T-helper 2 cell (primary cell): Measurements from ENCODE around the gene AIMP1.

ENCODE experiments used
- DNase-seq, 5 experiments: peaks; one replicate each; pipeline versions ENCODE4 v3.0.0 to v3.0.0-alpha.2; 2012 to 2022
- total RNA-seq, 2 donors: gene quantifications; one replicate each; lab custom pipeline; 2026; lab: John Stamatoyannopoulos, UW

The AIMP1 gene
- 84.8 to 138 reads per million in 2 donors for total RNA-seq

DNA sequence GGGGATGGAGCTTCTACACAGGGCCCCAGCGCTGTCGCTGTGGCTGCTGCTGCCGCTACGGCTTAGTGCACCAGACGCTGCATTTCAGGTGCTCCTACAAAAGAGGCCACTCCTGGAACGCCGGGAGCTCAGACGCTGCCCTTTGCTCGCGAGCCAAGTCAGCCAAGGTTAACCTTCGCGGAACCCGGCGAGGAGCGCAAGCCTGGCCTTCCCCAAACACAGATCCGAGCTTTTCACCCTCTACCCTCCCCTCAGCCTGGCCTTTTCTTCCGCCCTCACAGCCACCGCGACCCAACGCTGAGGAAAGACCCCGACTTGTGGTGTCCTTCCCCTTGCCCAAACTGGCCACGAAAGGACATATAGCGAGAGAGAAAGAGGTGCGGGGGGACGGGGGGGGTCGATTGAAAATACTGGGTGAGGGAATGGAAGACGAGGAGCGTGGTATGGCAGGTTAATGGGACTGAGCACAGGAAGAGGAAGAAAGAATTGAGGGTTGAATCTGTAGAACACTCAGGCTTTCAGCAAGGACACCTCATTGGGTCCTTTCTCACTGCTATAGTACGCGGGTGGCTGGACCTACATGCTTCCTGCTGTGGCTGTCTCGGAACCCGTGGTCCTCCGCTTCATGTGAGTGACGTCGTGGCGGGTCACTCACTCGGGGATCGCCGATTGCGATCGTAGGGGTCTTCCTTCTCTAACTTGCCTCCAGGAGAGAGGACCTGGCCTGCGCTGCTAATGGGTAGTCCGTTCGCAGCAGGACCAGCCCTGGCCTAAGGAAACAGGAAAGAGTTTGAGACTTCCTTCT lies at the start of gene AIMP1, which contains the start of gene TBCK:
AIMP1 (plus strand) TSS at position 583 of the 805 bp plus-strand sequence. CDS start 8,460 bp downstream, outside the sequence.
TBCK (minus strand) TSS at position 242 of the 805 bp plus-strand sequence. CDS start 7,249 bp downstream, outside the sequence.
- peak; percentile 62 to 94 (median 82) for DNase-seq

DNA sequence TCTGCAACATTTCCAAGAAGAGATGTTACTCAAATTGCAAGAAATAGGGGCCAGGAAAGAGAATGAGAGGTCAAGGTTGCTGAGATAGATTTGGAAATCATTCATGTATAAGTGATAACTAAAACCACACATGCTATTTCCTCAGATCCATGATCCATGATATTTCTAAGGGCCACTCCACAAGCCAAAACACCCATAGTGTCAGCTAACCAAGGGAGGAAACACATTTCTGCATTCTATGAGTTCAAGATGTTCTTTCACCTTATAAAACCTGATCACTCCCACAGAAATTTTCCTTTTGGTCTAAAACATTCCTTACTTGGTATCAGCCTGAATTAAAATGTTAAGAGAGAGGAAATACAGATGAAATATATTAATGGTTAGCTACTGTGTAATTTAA lies 47.6 kb upstream of the AIMP1 start:
- no peak for DNase-seq

DNA sequence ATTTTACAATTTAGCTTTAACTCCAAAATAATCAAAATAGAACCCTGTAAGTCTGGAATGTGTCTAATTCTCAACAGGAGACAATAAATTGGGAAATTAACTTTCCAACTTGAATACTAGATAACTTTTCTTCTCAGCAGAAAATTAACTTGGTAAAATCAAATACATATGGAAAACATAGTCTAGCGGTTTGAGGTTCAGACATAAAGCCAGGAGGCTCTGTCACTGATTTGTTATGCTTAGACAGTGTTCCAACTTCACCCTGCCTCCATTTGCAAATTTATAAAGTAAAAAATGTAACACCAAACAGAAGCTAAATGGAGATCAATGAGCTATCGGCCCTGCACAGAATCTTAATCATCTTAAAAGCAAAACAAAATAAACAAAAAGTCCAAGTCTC lies 46.6 kb upstream of the AIMP1 start:
- DNase-seq = no peak

DNA sequence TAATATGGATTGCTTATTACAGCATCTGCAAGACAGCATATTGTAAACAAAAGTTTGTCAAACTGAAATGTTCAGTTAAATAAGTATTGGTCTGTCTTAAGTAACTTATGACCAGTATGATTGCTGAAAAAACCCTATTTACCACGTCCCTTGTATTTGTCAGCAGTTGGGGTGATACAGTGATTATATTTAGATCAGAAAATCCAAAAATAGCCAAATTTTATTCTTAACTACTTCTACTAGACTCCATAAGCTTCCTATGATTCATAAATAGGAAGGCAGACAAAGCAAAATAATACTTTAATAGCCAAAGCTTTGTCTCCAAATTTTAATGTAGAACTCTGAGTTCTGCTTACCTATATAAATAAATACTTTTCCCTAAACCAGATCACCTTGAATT lies 45.6 kb upstream of the AIMP1 start:
- DNase-seq = no peak

DNA sequence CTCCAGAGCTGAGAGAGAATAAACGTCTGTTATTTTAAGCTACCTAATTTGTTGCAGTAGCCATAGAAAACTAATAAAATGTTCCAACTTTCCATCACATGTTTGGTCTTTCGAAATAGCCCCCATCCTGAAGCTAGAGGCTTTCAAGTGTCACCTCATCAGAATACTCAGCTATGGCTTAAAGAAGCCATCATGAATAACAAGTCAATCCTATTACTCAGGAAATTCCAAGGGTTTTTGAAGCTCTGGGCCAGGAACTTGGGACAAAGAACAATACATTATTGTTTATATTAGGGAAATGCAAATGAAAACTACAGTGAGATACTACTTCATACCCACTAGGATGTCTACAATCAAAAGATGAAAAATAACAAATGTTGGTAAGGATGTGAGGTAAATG lies 42.5 kb upstream of the AIMP1 start:
- no peak for DNase-seq

DNA sequence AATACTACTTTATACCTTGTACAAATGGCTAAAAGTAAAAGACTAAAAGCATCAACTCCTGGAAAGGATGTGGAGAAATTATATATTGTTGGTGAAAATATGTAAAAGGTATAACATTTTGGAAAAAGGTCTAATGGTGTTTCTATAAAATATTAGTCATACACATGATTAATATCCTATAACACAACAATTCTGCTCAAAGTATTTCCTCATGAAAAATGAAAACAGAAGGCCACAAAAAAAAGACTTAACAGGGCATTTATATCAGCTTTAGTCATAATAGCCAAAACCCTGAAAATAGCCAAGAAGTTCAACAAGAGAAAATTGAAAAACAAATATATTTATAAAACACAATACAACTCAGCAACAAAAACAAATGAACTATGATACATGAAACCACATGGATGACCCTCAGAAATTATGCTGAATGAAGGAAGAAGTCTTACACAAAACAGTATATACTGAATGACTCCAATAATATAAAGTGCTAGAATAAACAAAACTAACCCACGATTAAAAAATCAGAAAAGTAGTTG lies 39.1 kb upstream of the AIMP1 start:
- no peak for DNase-seq

DNA sequence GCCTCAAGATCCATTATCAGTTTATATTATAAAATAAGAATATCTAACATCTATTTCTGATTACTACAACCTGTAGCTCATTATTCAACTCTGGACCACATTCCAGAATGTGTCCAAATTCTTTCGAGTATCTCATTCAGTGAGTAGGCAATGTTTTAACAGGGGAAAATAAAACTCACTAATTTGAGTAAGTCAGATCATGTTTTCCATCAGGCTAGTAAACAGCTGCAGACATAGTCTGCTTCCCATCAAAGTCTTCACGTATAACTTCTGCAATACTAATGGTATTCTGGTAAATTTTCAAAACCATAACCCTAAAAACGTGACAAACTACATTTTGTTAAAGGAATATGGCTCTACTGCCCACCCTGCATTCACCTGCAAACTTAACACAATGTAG lies 32.1 kb upstream of the AIMP1 start:
- no peak for DNase-seq

DNA sequence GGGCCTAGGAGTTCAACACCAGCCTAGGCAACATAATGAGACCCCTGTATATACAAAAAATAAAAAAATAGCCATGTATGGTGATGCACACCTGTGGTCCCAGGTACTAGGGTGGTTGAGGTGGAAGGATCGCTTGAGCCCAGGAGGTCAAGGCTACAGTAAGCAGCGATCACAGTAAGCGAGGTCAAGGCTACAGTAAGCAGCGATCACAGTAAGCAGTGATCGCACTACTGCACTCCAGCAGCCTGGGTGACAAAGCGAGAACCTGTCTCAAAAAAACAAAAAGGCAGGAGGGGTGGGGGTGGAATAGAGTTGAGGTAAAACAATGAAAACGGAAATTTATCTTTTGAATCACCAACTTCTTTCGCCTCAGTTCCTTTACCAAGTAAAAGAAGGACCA lies 29.7 kb upstream of the AIMP1 start:
- DNase-seq = no peak

DNA sequence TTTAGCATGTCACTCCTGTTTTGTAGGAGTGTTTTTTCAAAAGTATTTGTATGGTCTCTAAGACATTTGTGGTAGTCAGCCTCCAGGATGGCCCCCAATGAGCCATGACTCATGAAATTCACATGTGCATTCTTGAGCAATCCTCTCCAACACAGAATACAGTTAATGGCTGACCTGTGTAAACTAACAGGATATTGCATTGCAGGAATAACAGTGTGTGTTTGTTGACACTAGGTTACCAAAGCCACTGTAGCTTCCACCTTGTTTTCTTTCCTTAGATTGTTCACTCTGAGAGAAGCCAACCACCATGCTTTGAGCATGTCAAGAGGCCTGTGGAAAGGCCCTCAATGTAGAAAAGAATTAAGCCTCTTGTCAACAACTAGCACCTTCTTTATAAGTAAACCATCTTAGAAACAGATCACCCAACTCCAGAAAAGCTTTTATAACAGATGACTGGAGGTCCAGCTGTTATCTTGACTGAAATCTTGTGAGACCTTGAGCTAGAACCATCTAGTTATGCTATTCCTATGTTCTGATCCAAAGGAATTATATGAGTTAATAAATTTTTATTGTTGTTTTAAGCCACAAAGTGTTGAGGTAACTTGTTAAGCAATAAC lies 28.9 kb upstream of the AIMP1 start:
- DNase-seq = no peak

DNA sequence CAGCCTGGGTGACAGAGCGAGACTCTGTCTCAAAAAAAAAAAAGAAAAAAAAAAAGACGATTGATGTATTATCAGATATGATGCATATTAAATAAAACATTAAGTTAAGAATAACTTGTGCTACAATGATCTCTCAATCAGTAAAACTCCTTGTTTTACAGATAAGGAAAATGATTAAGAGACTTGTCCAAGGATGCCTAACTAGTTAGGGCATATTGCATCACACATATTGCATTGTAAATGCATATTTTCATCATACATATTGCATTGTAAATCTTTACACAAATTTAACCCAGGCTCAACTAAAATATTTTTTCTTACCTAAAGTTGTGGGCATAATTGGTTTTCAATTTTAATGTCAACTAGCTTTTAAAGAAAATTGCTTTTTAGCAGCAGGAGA lies 26.6 kb upstream of the AIMP1 start:
- DNase-seq = no peak

DNA sequence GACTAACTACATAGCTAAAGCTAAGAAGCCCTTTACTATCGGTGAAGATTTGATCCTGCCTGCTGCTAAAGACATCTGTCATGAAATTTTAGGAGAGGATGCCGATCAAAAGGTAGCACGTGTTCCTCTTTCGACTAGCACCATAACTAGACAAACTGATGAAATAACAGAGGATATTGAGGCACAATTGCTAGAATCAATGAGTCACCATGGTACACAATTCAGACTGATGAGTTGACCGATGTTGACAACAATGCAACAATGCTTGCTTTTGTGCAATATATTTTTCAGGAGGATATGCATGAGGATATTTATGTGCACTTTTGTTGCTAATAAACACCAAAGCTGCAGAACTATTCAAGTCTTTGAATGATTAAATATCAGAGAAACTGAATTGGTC lies 24.7 kb upstream of the AIMP1 start:
- DNase-seq = no peak

DNA sequence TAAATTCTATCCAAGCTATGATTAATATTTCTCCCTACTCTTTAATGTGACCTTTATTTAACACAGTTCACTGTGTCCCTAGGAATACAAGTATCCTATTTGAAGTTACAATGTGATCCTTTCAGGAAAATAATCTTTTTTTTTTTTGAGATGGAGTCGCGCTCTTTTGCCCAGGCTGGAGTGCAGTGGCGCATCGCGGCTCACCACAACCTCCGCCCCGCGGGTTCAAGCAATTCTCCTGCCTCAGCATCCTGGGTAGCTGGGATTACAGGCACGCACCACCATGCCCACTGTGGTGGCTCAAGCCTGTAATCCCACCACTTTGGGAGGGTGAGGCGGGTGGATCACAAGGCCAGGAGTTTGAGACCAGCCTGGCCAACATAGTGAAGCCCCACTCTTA lies 22.3 kb upstream of the AIMP1 start:
- no peak for DNase-seq

DNA sequence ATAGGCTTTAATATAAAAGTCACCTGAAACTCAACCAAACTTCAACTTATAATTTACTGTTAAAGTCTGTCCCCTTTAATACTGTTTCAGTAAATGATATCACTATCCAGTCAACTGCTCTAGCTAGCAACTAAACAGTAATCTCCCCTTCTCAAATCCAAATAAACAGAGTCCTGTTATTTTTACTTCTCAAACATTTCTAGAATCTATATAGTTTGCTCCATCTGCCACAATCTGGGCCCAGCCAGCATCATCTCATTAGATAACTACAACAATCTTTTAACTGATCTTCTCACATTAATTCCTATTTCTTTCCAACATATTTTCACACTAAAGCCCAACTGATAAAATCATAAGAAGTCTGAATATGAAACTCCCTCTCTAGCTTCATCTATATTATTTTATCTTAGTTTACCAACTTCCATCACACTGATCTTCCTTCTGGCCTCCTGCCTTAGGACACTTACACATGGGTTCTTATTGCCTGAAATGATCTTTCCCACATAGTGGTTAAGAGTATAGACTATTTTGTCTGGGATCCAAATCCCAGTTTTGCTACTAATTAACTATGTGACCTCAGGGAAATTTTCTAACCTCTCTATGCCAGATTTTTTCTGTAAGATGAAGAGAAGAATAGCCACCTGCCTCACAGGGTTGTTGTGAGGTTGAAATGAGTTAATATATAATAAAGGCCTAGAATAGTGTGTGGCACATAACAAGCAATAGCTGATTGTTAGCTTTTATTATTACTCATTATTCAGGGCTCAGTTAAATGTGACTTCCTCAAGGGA lies 18.9 kb upstream of the AIMP1 start:
- DNase-seq = no peak

DNA sequence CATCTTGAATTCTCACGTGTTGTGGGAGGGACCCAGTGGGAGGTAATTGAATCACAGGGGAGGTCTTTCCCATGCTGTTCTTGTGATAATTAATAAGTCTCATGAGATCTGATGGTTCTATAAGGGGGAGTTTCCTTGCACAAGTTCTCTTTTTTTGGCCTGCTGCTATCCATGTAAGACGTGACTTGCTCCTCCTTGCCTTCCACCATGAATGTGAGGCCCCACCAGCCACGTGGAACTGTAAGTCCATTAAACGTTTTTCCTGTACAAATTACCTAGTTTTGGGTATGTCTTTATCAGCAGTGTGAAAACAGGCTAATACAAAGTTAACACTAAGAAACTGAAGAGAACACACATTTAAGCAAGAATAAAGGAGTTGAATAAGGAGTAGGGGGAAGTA lies 16.4 kb upstream of the AIMP1 start:
- no peak for DNase-seq

DNA sequence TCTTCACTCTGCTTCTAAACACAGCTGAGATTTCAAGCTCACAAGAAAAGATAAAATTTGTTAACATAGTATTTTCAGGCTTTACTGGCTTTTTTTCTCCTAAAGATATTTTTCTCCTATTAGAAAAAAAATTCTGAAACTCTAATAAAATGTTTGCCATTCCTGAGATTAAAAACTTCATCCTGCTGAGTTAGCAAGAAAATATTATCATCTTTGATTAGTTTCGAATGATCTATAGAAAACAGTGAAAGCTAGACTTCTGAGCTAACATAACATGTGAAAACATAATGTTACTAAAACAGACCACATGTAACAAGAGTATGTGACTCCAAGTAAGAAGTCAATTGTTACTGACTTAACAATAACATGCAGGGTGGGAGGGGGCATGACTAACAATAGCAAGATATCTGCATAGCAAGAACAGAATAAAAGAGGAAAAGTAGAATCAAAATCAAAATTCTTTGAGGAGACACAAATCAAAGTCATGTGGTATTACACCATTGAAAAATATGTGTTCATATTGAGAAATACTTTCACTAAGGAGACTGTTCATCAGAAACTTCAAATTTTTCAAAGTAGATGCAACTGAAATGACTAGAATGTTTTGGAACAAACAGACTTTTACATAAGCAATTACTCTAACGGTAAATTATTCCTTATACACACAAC lies 14.8 kb upstream of the AIMP1 start:
- no peak for DNase-seq

DNA sequence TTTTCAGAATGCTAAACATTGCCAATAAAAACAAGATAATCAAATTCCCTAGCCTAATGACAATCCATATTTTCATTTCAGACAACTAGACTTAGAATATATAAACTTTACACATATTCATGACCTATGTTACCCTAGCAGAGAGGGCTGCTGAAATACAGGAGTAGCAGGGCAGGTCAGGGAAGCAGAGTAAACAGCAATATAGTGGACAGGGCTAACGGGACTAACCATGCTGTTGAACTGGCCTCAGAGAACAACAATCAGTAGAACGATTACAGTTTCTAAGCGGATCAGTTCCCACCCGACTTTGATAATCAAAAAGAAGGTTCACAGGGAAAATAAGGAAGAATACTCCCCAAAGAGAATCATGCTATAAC lies 14.3 kb upstream of the AIMP1 start:
- DNase-seq = no peak

DNA sequence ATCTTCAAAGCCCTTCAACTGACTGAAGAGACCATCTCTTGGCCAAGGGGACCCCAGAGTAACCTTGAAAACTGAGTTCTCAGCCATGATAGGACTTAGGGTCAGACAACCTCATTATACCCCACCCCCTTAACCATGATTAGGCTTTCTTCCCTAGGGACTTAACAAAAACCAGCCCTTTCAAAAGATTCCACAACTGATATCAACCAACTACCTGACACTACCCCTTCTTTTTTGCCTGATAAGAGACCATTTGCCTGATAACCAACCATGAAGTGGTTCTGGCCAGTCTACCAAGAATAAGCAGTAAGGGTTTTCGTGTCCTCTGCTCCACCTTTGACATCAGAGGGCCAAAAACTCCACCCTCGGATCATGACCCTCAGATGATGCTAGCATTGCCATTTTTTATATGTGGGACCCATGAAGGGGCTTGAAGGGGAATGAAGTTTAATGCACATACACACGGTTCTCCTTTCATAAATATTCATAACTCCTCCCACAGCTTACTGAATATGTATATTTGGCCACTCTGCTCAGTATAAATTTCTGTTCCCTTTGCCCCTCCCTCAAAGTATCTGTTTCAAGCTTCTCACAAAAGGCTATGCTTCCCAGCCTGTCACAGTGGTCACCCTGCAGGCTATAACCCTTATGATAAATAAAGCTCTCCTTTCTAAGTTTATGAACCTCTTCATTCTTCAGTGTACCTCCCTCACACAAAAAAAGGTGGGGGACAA lies 12.6 kb upstream of the AIMP1 start:
- DNase-seq = no peak

DNA sequence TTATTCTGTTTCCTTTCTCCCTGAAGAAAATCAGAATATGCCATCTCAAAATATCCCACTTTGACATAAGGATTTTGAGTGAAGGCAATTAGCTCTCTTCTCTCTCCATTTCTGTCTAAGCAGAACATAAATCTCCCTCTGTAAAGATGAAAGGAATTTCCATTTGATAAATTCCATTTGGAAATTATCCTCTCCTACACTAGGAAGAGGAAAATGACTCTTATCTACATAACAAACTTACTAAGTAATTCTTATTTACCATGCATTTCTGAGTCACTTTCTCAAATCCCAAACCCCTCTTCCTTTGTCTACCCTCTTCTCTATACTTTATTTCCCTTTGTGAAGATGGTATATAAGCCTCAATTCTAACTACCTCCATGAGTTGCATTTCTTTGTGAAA lies 11.7 kb upstream of the AIMP1 start:
- DNase-seq = no peak

DNA sequence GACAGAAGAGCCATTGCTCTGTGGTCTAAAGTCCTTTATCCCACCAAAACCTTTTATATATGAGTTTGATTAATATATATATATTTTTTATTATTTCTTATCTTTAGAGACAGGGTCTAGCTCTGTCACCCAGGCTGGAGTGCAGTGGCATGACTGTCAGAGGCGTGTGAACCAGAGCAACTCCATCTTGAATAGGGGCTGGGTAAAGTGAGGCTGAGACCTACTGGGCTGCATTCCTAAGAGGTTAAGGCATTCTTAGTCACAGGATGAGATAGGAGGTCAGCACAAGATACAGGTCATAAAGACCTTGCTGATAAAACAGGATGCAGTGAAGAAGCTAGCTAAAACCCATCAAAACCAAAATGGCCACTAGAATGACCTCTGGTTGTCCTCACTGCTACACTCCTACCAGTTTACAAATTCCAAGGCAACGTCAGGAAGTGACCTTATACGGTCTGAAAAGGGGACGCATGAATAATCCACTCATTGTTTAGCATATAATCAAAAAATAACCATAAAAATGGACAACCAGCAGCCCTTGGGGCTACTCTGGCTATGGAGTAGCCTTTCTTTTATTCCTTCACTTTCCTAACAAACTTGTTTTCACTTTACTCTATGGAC lies 10.8 kb upstream of the AIMP1 start:
- DNase-seq = no peak

DNA sequence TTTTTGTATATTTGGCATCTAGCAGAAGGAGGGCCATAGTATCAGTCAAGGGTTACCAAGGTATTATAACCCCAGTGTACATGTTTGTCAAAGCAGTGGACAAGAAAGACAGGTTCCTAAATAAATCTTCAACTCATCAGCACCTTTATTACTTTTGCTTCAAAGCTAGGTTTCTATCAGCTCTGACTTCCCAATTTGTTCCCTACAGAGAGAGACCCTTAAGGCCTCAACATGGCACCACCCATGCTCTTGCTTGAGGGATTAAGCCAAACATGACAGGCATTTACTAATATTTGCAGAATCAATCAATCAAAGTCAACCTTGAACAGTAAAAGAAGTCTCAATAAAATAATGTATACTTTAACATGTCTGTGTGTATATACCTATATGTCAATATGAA lies 9.8 kb upstream of the AIMP1 start:
- no peak for DNase-seq

DNA sequence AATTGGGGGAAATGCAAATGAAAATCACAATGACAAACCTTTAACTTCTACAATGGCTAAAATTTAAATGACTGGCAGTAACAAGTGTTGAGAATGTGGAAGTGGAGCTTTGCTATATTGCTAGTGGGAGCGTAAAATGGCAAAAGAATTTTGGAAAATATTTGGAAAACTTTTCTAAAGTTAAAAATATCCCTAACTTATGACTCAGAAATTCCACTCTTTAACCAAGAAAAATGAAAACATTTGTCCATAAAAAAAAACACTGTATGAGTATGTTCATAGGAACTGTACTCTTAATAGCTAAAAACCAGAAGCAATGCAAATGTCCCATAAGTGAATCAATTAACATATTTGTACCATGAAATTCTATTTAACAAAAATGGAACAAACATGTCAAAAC lies 4.0 kb upstream of the AIMP1 start:
- DNase-seq = no peak
